SKM-1 (cell line): ENCODE results near the gene HIPK2.
"Not testable (repeated sequence)": the region's sequence is repeated elsewhere in the genome, so short reads cannot be mapped to it uniquely, and the experiment has no call there.

Source experiments
- DNase-seq: peaks from one replicate; lab custom pipeline; 2025; ENCODE audit not compliant: unreplicated experiment; lab: John Stamatoyannopoulos, UW

The HIPK2 gene

GRCh38 chr7:139675127-139676125 lies 102.4 kb downstream of the HIPK2 start:
- DNase-seq = no peak

- no peak for DNase-seq
Observed at GRCh38 chr7:139674752-139675126, 103.1 kb downstream of the HIPK2 start.

- DNase-seq = no peak
Observed at GRCh38 chr7:139674341-139674740, 103.5 kb downstream of the HIPK2 start.

- no peak for DNase-seq
Observed at GRCh38 chr7:139673762-139674161, 104.0 kb downstream of the HIPK2 start.

- no peak for DNase-seq
Observed at GRCh38 chr7:139673230-139673629, 104.6 kb downstream of the HIPK2 start.

- no peak for DNase-seq
Observed at GRCh38 chr7:139671967-139672366, 105.8 kb downstream of the HIPK2 start.

- not testable (repeated sequence) for DNase-seq
Observed at GRCh38 chr7:139670662-139671061, 107.1 kb downstream of the HIPK2 start.

GRCh38 chr7:139669106-139670061 lies 108.4 kb downstream of the HIPK2 start:
- no peak for DNase-seq

- no peak for DNase-seq
Observed at GRCh38 chr7:139667377-139667776, 110.4 kb downstream of the HIPK2 start.

GRCh38 chr7:139666501-139666900 lies 111.3 kb downstream of the HIPK2 start:
- DNase-seq = no peak

- no peak for DNase-seq
Observed at GRCh38 chr7:139664434-139664833, 113.4 kb downstream of the HIPK2 start.

- DNase-seq = no peak
Observed at GRCh38 chr7:139663608-139664177, 114.1 kb downstream of the HIPK2 start.

GRCh38 chr7:139661903-139662302 lies 115.9 kb downstream of the HIPK2 start:
- DNase-seq = no peak

- DNase-seq = no peak
Observed at GRCh38 chr7:139661043-139661440, 116.8 kb downstream of the HIPK2 start.

- DNase-seq = no peak
Observed at GRCh38 chr7:139660317-139661042, 117.3 kb downstream of the HIPK2 start.

GRCh38 chr7:139659922-139660316 lies 117.9 kb downstream of the HIPK2 start:
- DNase-seq = no peak

- no peak for DNase-seq
Observed at GRCh38 chr7:139658908-139659675, 118.7 kb downstream of the HIPK2 start.

GRCh38 chr7:139658296-139658695 lies 119.5 kb downstream of the HIPK2 start:
- DNase-seq = no peak

GRCh38 chr7:139657725-139658124 lies 120.1 kb downstream of the HIPK2 start:
- DNase-seq = no peak

GRCh38 chr7:139656387-139656786 lies 121.4 kb downstream of the HIPK2 start:
- no peak for DNase-seq
